ENCODE results near the gene NUP210.
A peak's percentile ranks its signal among the peaks of the same experiment; 100 is the strongest.

The NUP210 gene

GRCh38 chr3:13372126-13372525, 48.0 kb downstream of the NUP210 start:
- DNase-seq = no peak

GRCh38 chr3:13371100-13372075, 48.7 kb downstream of the NUP210 start:
- DNase-seq = no peak

- DNase-seq = no peak
Measured at GRCh38 chr3:13370609-13371008, 49.5 kb downstream of the NUP210 start.

GRCh38 chr3:13370055-13370454, 50.1 kb downstream of the NUP210 start:
- DNase-seq = no peak

GRCh38 chr3:13368834-13369233, 51.3 kb downstream of the NUP210 start:
- no peak for DNase-seq

GRCh38 chr3:13367728-13368127, 52.4 kb downstream of the NUP210 start:
- DNase-seq = no peak

GRCh38 chr3:13365390-13366379, 54.4 kb downstream of the NUP210 start:
- DNase-seq = no peak

- DNase-seq = no peak
Measured at GRCh38 chr3:13364602-13365271, 55.4 kb downstream of the NUP210 start.

- DNase-seq = no peak
Measured at GRCh38 chr3:13362551-13362950, 57.6 kb downstream of the NUP210 start.

GRCh38 chr3:13359916-13360315, 60.2 kb downstream of the NUP210 start:
- no peak for DNase-seq

- DNase-seq = no peak
Measured at GRCh38 chr3:13358643-13359042, 61.5 kb downstream of the NUP210 start.

- no peak for DNase-seq
Measured at GRCh38 chr3:13358051-13358450, 62.1 kb downstream of the NUP210 start.

- no peak for DNase-seq
Measured at GRCh38 chr3:13357074-13357473, 63.0 kb downstream of the NUP210 start.

GRCh38 chr3:13353936-13354542, 66.1 kb downstream of the NUP210 start:
- no peak for DNase-seq

GRCh38 chr3:13353506-13353905, 66.6 kb downstream of the NUP210 start:
- no peak for DNase-seq

GRCh38 chr3:13352621-13353131, 67.4 kb downstream of the NUP210 start:
- DNase-seq = no peak

- no peak for DNase-seq
Measured at GRCh38 chr3:13349823-13350222, 70.3 kb downstream of the NUP210 start.

GRCh38 chr3:13348661-13349396, 71.3 kb downstream of the NUP210 start:
- DNase-seq = peak; percentile 11

- no peak for DNase-seq
Measured at GRCh38 chr3:13348100-13348499, 72.0 kb downstream of the NUP210 start.

GRCh38 chr3:13347390-13347950, 72.7 kb downstream of the NUP210 start:
- no peak for DNase-seq

All from CD4-positive, alpha-beta T cell treated with Interleukin-12 subunit alpha and Interleukin-12 subunit beta, for 1 hour (primary cell).